ENCODE measurements around the gene BANF1.

The BANF1 gene

GRCh38 chr11:65977621-65978390 lies 24.5 kb upstream of the BANF1 start:
- TF ChIP-seq PPARA (CRISPR knock-in tag; IDR thresholded peaks at IDR 0.05; ENCODE audit: borderline replicate concordance) (no peak), TOX (CRISPR knock-in tag; IDR thresholded peaks at IDR 0.05; ENCODE audit: borderline replicate concordance) (no peak), ESRRG (CRISPR knock-in tag; IDR thresholded peaks at IDR 0.05) (no peak), PATZ1 (CRISPR knock-in tag; IDR thresholded peaks at IDR 0.05; ENCODE audit: borderline replicate concordance) (no peak), CSRNP3 (CRISPR knock-in tag; IDR thresholded peaks at IDR 0.05) (no peak), ZNF70 (CRISPR knock-in tag; IDR thresholded peaks at IDR 0.05) (no peak), ISL1 (CRISPR knock-in tag; IDR thresholded peaks at IDR 0.05) (no peak), CREB5 (CRISPR knock-in tag; IDR thresholded peaks at IDR 0.05; ENCODE audit: low read depth) (no peak), OSR1 (CRISPR knock-in tag; IDR thresholded peaks at IDR 0.05) (no peak), ZNF8 (CRISPR knock-in tag; IDR thresholded peaks at IDR 0.05) (no peak), ZFP3 (CRISPR knock-in tag; IDR thresholded peaks at IDR 0.05) (no peak)
- no peak for ATAC-seq

- no peak for ATAC-seq
Measured at GRCh38 chr11:65978391-65979238, 23.7 kb upstream of the BANF1 start.

GRCh38 chr11:65979261-65979759 lies 23.0 kb upstream of the BANF1 start:
- no peak for TF ChIP-seq ESRRG (CRISPR knock-in tag; IDR thresholded peaks at IDR 0.05)
- no peak for TF ChIP-seq CREB5 (CRISPR knock-in tag; IDR thresholded peaks at IDR 0.05; ENCODE audit: low read depth)
- TF ChIP-seq ZFP3 (CRISPR knock-in tag; IDR thresholded peaks at IDR 0.05), result no peak
- TF ChIP-seq CSDC2 (CRISPR knock-in tag; IDR thresholded peaks at IDR 0.05), result no peak
- no peak for TF ChIP-seq ISL1 (CRISPR knock-in tag; IDR thresholded peaks at IDR 0.05)
- TF ChIP-seq GLIS3 (CRISPR knock-in tag; IDR thresholded peaks at IDR 0.05), result no peak
- no peak for TF ChIP-seq OSR1 (CRISPR knock-in tag; IDR thresholded peaks at IDR 0.05)
- no peak for TF ChIP-seq SNAI2 (CRISPR knock-in tag; IDR thresholded peaks at IDR 0.05)
- no peak for TF ChIP-seq RARB (CRISPR knock-in tag; IDR thresholded peaks at IDR 0.05)
- TF ChIP-seq ZNF8 (CRISPR knock-in tag; IDR thresholded peaks at IDR 0.05), result no peak
- ATAC-seq, result no peak

More at GRCh38 chr11:65978391-65979238, 23.7 kb upstream of the BANF1 start:
- no peak for TF ChIP-seq ARNTL (CRISPR knock-in tag; IDR thresholded peaks at IDR 0.05; ENCODE audit: borderline replicate concordance, low read depth)
- no peak for TF ChIP-seq CSRNP3 (CRISPR knock-in tag; IDR thresholded peaks at IDR 0.05)
- no peak for TF ChIP-seq POU6F1 (CRISPR knock-in tag; IDR thresholded peaks at IDR 0.05; ENCODE audit: borderline replicate concordance, low read depth)
- no peak for TF ChIP-seq PPARA (CRISPR knock-in tag; IDR thresholded peaks at IDR 0.05; ENCODE audit: borderline replicate concordance)
